ENCODE results near the gene ARRB1. TPM values are rescaled to one million over a fixed set of nuclear protein-coding genes. Genes with fewer than 3 reads are reported as not detected.

ARRB1 gene
- total RNA-seq (2016; rRNA removed; fragmentation: Illumina TruSeq; extraction: Trizol) = 22.5 and 25.2 TPM in 2 replicates
- 15.2 and 19.6 TPM in 2 replicates for total RNA-seq (2016; cell fraction: cytosol; rRNA removed; fragmentation: Illumina TruSeq; extraction: Trizol; ENCODE audit: low read depth)
- total RNA-seq (2016; cell fraction: insoluble cytoplasmic fraction; rRNA removed; fragmentation: Illumina TruSeq; extraction: Trizol) = 21.7 and 25.0 TPM in 2 replicates
- 20.4 and 20.9 TPM in 2 replicates for total RNA-seq (2016; cell fraction: membrane; rRNA removed; fragmentation: Illumina TruSeq; extraction: Trizol)
- total RNA-seq (2016; cell fraction: nucleus; rRNA removed; fragmentation: Illumina TruSeq; extraction: Trizol) = 15.7 and 24.9 TPM in 2 replicates
- polyA plus RNA-seq (2011; rRNA removed) = 35.7 and 35.9 TPM in 2 replicates
- 33.5 and 41.0 TPM in 2 replicates for polyA plus RNA-seq (2011; cell fraction: cytosol; rRNA removed)
- polyA plus RNA-seq (2011; cell fraction: nucleus; rRNA removed) = 50.3 and 56.4 TPM in 2 replicates
- 25.7 and 29.8 TPM in 2 replicates for polyA plus RNA-seq (2012)
- 19.3 and 20.1 TPM in 2 replicates for polyA plus RNA-seq (2016; cell fraction: cytosol; fragmentation: Illumina TruSeq; extraction: Trizol; ENCODE audit: low read depth)
- polyA plus RNA-seq (2016; cell fraction: insoluble cytoplasmic fraction; fragmentation: Illumina TruSeq; extraction: Trizol; ENCODE audit: low read depth) = 33.2 and 40.0 TPM in 2 replicates
- polyA plus RNA-seq (2016; cell fraction: membrane; fragmentation: Illumina TruSeq; extraction: Trizol; ENCODE audit: low read depth) = 23.0 and 27.7 TPM in 2 replicates
- 26.7 and 32.1 TPM in 2 replicates for polyA plus RNA-seq (2016; cell fraction: nucleus; fragmentation: Illumina TruSeq; extraction: Trizol; ENCODE audit: insufficient read depth, low read depth)
- polyA minus RNA-seq (2011; rRNA and poly(A)+ RNA removed; ENCODE audit: low replicate concordance) = 48.7 and 175 TPM in 2 replicates
- polyA minus RNA-seq (2011; cell fraction: cytosol; rRNA and poly(A)+ RNA removed) = 37.4 and 40.0 TPM in 2 replicates
- polyA minus RNA-seq (2011; cell fraction: nucleus; rRNA and poly(A)+ RNA removed) = 68.6 and 72.2 TPM in 2 replicates
- percentile 69 among the genes with signal in this experiment for Bru-seq, nascent RNA
- BruChase-seq, experiment 1, labeled RNA remaining after a 6-hour chase = percentile 73 among the genes with signal in this experiment
- percentile 81 among the genes with signal in this experiment for BruChase-seq, experiment 2, labeled RNA remaining after a 2-hour chase
- long read RNA-seq, experiment 1, transcript ARRB1-201 (15 exons, 1,895 nt) = major isoform, 25 of 31 reads
- long read RNA-seq, experiment 1, partial matches to known transcripts = 2 of 31 reads
- long read RNA-seq, experiment 1, other reads (novel, unspliced or antisense) = 2 of 31 reads
- long read RNA-seq, experiment 2, transcript ARRB1-201 (15 exons, 1,895 nt) = major isoform, 25 of 73 reads
- long read RNA-seq, experiment 2, transcript ARRB1-202 (16 exons, 3,336 nt) = minor isoform, 5 of 73 reads
- long read RNA-seq, experiment 2, partial matches to known transcripts = 12 of 73 reads
- long read RNA-seq, experiment 2, other reads (novel, unspliced or antisense) = 31 of 73 reads

GRCh38 chr11:75351541-75351790 lies at the start of gene ARRB1:
Gene ARRB1, minus strand, starts transcription at chr11:75351661. Its CDS starts 54 bp downstream, at chr11:75351607.
- Histone ChIP-seq H3K36me3 (replicated peaks in 1 of 2; ENCODE audit: control insufficient read depth in 1 of 2, insufficient read depth in 2 of 2, low read length in 2 of 2) (no peaks in the 10 kb centered on the region), H4K20me1 (ENCODE audit: insufficient read depth, low read length) (peaks cover 18% of the 10 kb centered on the region; the same call in 1 of the 2 replicates), H3K9ac (ENCODE audit: insufficient read depth, low read depth, low read length) (peak within 1 kb of the TSS; percentile 85), H2AFZ (ENCODE audit: low read length) (no peak within 1 kb of the TSS), H3K27ac (ENCODE audit: extremely low read length, insufficient read depth, low read length) (peak within 1 kb of the TSS; percentile 85), H3K4me2 (ENCODE audit: low read depth, low read length) (peak within 1 kb of the TSS; percentile 99), H3K9me3 (ENCODE audit: low read length) (no peaks in the 10 kb centered on the region), H3K27me3 (ENCODE audit: control insufficient read depth in 1 of 2, insufficient read depth in 2 of 2, low read length in 2 of 2) (peaks cover 3 to 10% of the 10 kb centered on the region in 2 experiments; a peak in 3 of 5 replicates), H3K79me2 (ENCODE audit: insufficient read depth, low read length) (peaks cover 45% of the 10 kb centered on the region), H3K4me3 (replicated peaks in 1 of 3; ENCODE audit: insufficient read depth in 1 of 3, low read depth in 2 of 3, low read length in 3 of 3) (peak within 1 kb of the TSS; percentile 63 to 86 (median 84)), H3K4me1 (ENCODE audit: insufficient read depth, low read length) (peaks cover 57% of the 10 kb centered on the region)
- in situ Hi-C loops (cut with HindIII; ENCODE audit: extremely low pct_ligation_motif_present, low pct_unique_long_range_greater_than_20kb) (no loop called here), intact Hi-C loops (cut with micrococcal nuclease; ENCODE audit: unreplicated experiment) (no loop called here)
- FAIRE-seq (no peak), ATAC-seq (peak; percentile 56), DNase-seq (ENCODE audit: low spot score) (no peak)
- POLR2A ChIA-PET = interaction anchor here (1.2 to 3.7 kb wide), 3 partner anchors 8 to 24 kb away, joined by 3 to 20 read pairs (median 15); no protein-coding TSS in a partner anchor
- 0% methylated on average over 2 of the region's 38 CpGs for WGBS (ENCODE audit: low lambda C conversion rate)
- BruUV-seq (replicated peaks) = no TSS peak
- CTCF ChIA-PET (ENCODE audit: low intra/inter-chr PET ratio, low total read pairs) = interaction anchor here (0.7 to 1.5 kb wide), 2 partner anchors 32 to 33 kb away, joined by 3 to 6 read pairs; no protein-coding TSS in a partner anchor
- TF ChIP-seq TBL1XR1 (IDR thresholded peaks at IDR 0.05; ENCODE audit: borderline replicate concordance, low read length, partially characterized antibody) (no peak), KAT2B (IDR thresholded peaks at IDR 0.05; ENCODE audit: borderline replicate concordance, low read depth, low read length) (no peak), ZNF441 (CRISPR knock-in tag; IDR thresholded peaks at IDR 0.05; ENCODE audit: borderline replicate concordance) (peak; percentile 38; the same call in 1 of the 2 replicates), KDM2A (CRISPR knock-in tag; IDR thresholded peaks at IDR 0.05; ENCODE audit: borderline replicate concordance, low read depth) (no peak), ZNF543 (CRISPR knock-in tag; IDR thresholded peaks at IDR 0.05) (peak; percentile 19), DBP (CRISPR knock-in tag; IDR thresholded peaks at IDR 0.05; ENCODE audit: not compliant biosample characterization) (no peak), ZNF256 (CRISPR knock-in tag; conservative IDR thresholded peaks at IDR 0.05) (no peak), ZNF747 (CRISPR knock-in tag; IDR thresholded peaks at IDR 0.05; ENCODE audit: borderline replicate concordance) (0 out of 2 replicates have a peak, but pooled peaks have one; percentile 2), POLR2A (IDR thresholded peaks at IDR 0.05; ENCODE audit: insufficient read depth in 1 of 2, low read depth in 2 of 2, low read length in 2 of 2) (peak in 1 of 2 experiments; percentile 21; a peak in 1 of 4 replicates), ASH2L (IDR thresholded peaks at IDR 0.05; ENCODE audit: insufficient read length, low read depth, low read length) (peak; percentile 44), THAP11 (CRISPR knock-in tag; IDR thresholded peaks at IDR 0.05) (no peak), ZNF101 (CRISPR knock-in tag; IDR thresholded peaks at IDR 0.05; ENCODE audit: borderline replicate concordance, low read depth) (0 out of 2 replicates have a peak, but pooled peaks have one; percentile 82), ZNF678 (CRISPR knock-in tag; IDR thresholded peaks at IDR 0.05) (peak; percentile 56; the same call in 1 of the 2 replicates), IRX3 (CRISPR knock-in tag; IDR thresholded peaks at IDR 0.05; ENCODE audit: borderline replicate concordance, low read depth) (no peak), MLLT10 (CRISPR knock-in tag; IDR thresholded peaks at IDR 0.05) (no peak), JUNB (CRISPR knock-in tag; IDR thresholded peaks at IDR 0.05; ENCODE audit: borderline replicate concordance) (no peak), SPEN (CRISPR knock-in tag; IDR thresholded peaks at IDR 0.05; ENCODE audit: low read depth) (no peak), PAF1 (CRISPR knock-in tag; IDR thresholded peaks at IDR 0.05) (no peak)
- TF ChIP-seq, protein P1, sequence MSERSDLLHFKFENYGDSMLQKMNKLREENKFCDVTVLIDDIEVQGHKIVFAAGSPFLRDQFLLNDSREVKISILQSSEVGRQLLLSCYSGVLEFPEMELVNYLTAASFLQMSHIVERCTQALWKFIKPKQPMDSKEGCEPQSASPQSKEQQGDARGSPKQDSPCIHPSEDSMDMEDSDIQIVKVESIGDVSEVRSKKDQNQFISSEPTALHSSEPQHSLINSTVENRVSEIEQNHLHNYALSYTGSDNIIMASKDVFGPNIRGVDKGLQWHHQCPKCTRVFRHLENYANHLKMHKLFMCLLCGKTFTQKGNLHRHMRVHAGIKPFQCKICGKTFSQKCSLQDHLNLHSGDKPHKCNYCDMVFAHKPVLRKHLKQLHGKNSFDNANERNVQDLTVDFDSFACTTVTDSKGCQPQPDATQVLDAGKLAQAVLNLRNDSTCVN (CRISPR knock-in tag; IDR thresholded peaks at IDR 0.05; ENCODE audit: borderline replicate concordance) = no peak
